ENCODE data around the gene CHST11.
"Not testable (repeated sequence)": the region's sequence is repeated elsewhere in the genome, so short reads cannot be mapped to it uniquely, and the experiment has no call there.

Gene CHST11

DNA sequence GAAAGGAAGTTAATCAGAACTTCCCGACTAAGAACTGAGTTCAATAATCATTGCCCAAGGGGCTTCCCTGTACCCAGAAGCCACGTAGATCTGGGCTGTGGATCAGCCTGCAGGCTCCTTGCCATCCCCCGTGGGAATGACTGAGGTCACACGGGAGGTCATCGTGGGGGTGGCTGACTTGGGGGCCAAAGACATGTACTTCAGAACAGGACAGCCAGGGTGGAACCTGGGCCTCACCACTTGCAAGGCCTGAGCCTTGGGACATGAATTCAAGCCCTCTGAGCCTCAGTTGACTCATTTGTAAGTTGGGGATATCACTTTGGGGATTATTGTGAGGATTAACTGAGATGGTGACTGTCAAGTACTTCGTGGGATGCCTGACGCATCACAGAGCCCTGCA lies 280.4 kb downstream of the CHST11 start:
- DNase-seq (ENCODE audit: low read depth in 2 of 2, low spot score in 1 of 2): no peak

DNA sequence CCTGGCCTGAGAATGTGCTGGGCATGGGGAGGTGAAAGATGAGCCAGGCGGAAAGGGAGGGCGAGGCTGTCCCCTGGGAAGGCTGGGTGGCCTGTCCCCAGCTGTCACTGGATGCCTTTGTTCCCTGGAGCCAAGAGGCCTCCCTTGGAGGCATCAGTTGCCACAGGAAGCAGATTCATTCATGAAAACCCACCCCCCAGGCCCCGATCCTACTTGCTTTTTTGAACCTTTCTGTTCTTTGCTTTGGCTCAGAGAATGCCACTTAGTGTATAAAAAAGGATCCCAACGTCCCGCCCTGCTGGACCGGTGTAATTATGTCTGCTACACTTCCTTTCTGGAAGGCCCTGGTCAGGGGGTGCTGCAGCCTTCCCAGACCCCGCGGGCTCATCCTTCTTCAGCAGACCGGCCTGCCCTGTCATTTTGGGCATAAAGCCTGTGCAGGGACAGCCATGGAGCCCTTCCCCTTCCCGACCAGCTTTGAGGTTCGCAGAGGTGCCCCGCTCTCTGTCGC lies 281.1 kb downstream of the CHST11 start:
- DNase-seq (ENCODE audit: low read depth in 2 of 2, low spot score in 1 of 2): no peak

DNA sequence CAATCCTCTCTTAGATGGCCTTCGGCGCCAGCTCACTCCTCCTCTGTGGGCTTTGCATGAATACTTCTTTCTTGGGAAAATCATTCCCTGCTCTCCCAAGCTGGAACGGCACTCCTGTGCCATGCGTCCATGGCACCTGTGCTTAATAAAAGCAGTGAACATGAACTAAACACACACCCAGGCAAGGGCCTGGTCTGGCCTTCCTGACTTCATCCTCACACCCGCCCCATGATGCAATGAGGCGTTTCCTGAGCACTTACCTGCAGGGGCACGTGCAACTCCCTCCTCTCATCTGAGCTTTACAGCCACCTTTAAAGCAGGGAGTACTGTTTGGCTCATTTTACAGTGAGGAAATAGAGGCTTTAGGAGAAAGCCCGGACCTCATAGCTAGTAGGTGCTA lies 281.6 kb downstream of the CHST11 start:
- no peak for DNase-seq (ENCODE audit: low read depth in 2 of 2, low spot score in 1 of 2)

DNA sequence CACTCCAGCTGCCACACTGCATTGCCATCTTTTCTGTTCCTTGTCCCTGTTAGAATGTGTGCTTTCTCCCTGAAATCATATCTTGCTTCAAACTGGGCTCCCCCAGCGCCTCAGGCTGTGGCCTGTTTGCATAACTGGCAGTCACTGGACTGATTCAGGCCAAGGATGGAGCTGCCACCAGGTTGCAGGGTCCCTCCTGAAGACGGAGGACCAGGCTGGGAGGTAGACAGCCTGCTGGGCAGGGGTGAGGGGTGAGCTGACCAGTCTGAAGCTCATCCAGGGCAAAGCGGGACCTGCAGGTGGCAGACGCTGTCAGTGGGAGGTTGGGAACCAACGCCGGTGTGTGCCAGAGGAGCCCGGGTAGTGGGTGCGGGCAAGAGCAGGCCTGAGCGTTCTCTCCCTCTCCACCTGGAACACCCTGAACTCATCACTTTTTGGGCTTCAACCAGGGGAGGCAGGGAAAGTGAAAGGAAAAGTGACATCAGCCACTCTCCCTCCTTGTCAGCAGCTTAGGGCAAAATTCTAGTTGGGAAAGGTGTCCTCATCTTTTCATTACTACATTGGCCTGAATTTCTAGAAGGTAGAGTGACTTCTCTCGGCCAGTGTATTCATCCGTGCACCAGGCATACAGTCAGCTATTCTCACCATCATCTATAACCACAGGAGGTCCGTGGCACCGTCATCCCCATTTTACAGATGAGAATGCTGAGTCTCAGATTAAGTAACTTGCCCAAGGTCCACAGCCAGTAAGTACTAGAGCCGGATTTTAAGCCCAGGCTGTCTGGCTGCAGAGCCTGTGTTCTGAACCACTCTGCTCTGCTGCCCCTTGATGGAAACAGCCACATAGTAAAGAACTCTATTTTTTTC lies 282.3 kb downstream of the CHST11 start:
- DNase-seq (ENCODE audit: low read depth in 2 of 2, low spot score in 1 of 2): no peak

DNA sequence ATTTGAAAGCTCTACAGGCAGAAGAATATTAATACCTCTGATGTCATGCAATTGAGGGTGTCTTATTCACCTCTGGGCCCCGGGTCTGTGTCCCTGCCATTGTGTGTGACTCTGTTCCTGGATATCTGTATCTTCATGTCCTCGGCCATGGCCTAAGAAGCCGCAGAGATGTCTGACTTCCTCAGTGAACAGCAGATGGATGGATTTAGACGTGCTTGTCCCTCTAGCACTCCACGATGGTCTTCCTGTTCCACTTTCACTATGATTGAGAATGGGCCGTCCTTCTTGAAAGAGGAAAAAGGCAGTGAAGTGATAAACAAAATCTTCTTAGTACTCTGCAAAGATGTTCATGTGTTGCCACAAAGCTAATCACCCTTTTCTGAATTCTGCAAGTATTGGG lies 283.9 kb downstream of the CHST11 start:
- DNase-seq (ENCODE audit: low read depth in 2 of 2, low spot score in 1 of 2): no peak

DNA sequence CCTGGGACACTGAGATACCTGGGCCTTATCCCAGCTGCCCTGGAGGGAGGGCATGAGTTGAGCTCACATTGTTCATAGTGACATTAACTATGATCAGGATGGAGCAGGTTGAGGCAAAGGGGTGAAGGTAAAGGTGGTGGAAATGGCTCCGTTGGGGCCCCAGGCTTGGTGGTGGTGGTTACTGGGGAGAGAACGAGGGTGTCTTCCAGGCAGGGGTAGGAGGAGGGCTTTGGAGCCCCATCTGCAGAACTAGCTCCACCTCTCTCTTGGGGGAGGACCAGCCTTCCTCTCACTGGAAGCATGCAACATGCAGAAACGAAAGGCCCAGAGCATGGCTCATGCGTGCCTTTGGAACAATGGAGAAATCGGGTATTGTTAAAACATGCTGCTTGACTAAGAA lies 284.3 kb downstream of the CHST11 start:
- no peak for DNase-seq (ENCODE audit: low read depth in 2 of 2, low spot score in 1 of 2)

DNA sequence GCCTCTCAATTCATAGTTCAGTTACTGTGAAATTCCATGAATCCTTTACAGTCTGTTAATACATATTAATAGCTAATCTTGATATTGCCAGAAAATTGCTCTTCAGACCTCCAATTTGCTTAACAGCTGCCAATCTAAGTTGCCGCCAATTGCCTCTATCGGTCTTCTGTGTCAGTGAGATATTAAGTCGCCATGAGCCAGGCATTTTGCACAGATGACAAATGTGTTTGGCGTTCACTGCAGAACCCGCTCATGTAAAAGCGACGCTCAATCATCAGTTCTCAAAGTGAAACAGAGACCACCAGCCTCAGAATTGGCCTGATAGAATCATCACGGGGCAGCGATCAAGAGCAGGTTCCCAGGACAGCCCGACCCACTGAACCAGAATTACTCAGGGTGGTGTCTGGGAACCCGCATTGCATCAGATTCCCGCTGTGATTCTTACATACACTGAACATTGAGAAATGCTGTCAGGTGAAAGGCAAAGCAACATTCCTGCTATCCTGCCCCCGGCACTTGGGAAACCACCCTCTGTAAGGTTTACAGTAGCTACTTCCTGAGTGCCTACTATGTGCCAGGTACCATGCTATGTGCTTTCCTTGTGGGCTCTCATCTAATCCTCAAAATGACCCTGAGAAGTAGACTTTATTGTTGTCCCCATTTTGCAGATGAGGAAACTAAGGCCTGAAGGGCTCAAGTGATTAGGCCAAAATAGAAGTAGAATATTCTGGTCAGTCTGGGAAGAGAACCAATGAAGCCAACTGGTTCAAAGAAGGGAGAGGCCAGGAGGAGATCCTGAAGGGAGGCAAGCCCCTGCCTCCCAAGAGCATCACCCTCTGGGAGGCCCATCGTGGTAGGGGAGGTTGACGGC lies 285.0 kb downstream of the CHST11 start:
- DNase-seq (ENCODE audit: low read depth in 2 of 2, low spot score in 1 of 2): no peak

DNA sequence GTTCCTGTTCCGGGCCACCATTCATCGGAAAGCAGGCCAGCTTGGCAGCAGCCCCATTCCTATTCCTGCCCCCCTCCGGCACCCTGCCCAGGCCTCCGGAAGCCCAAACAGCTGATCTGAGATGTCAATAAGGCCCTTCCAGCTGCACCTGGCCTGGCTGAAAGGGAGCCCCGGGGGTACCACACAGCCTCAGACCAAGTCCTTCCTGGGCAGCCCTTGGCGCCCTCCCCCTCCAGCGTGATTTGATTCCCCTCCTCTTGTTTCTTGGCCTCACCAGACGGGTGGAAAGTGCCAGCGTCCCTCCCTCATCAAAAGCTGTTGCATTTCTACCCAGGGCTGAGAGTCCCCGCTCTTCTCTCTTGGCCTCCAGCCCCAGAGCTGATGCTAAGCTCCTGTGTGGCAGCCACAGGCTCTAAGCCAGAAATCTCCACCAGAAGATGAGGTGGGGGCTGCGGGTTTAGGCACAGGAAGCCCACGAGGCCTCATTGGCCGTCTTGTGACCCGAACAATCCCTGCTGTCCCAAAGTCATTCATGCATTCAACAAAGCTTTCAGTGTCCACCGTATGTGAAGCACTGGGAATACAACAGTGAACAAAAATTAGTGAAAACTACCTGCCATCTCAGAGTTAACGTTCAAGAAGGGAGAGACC lies 285.9 kb downstream of the CHST11 start:
- no peak for DNase-seq (ENCODE audit: low read depth in 2 of 2, low spot score in 1 of 2)

DNA sequence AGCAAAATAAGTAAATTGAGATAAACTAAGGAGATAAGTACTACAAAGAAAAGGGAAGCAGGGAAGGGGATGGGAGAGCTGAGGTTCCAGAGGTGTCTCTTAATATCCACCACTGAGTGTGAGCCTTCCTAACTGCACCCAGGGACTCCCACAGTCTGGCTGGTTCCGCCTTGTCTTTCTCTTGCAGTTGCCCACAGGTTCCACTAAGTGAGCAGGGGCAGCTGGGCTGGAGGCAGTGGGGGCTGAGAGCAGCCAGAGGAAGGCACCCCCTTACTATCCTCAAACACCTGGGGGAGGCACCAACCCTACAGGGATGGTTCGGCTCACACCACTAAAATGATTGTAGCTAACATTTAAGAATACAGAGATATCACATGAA lies 286.4 kb downstream of the CHST11 start:
- DNase-seq (ENCODE audit: low read depth in 2 of 2, low spot score in 1 of 2): no peak

DNA sequence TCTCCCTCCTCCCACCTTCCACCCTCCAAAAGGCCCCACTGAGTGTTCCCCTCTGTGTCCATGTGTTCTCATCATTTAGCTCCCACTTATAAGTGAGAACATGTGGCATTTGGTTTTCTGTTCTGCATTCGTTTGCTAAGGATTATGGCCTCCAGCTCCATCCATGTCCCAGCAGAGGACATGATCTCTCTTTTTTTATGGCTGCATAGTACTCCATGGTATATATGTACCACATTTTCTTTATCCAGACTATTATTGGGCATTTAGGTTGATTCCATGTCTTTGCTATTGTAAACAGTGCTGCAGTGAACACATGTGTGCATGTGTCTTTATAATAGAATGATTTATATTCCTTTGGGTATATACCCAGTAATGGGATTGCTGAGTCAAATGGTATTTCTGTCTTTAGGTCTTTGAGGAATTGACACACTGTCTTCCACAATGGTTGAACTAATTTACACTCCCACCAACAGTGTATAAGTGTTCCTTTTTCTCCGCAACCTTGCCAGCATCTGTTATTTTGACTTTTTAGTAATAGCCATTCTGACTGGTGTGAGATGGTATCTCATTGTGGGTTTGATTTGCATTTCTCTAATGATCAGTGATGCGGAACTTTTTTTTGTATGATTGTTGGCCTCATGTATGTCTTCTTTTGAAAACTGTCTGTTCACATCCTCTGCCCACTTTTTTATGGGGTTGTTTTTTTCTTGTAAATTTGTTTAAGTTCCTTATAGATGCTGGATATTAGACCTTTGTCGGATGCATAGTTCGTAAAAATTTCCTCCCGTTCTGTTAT lies 287.2 kb downstream of the CHST11 start:
- not testable (repeated sequence) for DNase-seq (ENCODE audit: low read depth in 2 of 2, low spot score in 1 of 2)

DNA sequence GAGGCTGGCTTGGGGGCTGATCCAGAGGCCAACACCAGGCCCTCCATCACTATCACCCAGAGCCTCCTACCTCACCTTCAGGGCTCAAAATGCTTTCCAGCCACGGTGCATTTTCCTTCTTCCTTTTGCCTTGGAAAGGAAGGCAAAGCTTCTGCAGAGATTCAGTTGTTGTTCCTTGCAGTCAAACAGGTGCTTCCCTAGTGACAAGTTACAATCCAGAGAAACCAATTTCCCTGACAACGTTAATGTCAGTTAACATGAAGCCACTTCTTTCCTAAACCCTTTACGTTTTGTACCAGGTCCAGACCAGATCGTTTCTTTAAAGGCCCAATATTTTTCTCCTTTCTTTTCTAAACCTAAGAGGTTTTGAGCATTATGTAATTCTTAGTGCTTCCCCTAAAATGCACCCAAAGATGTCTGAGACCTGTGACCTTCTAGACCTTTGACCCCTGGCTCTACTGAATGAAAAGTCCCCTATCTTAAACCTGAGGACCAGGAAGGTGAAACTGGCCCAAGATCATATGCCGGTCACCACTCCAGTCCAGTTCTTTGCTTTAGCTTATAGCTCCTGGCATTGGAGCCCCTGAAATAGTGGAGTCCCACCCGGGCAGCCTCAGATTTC lies 289.8 kb downstream of the CHST11 start:
- no peak for DNase-seq (ENCODE audit: low read depth in 2 of 2, low spot score in 1 of 2)

DNA sequence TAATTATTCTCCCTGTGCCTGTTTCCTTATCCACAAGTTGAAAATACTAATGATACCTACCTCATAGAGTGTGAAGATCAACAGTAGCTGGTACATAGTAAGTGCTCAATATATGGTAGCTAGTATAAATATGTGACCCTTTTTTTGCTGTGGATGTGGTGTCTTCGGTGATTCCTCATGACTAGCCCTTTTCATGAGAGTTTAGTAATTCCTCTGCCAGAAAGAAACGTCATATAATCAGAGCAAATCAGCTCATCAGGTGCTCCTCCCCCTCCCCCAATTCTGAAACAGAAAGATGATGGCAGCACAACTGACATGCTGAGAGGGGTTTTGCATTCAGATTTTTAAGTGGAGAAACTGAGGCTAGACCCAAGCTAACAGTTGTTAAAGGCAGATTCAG lies 290.6 kb downstream of the CHST11 start:
- DNase-seq (ENCODE audit: low read depth in 2 of 2, low spot score in 1 of 2): no peak

DNA sequence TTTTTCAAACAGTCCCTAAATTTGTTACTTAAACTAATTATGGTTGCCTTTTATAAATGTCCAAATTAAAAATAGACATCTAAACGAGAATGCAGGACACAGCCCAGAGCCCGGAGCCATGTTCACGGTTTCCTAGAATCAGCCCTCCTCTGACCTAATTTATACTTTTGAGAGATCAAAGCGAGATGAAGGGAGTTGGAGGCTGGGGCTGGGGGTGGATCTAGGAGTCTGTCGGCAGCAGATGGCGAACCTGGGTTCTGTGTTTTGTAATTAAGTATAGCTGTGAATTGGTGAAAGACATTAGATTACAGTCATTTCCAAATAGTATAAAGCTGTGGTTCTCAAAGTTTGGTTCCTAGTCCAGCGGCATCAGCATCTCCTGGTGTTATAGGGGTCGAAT lies 291.2 kb downstream of the CHST11 start:
- DNase-seq (ENCODE audit: low read depth in 2 of 2, low spot score in 1 of 2): no peak

DNA sequence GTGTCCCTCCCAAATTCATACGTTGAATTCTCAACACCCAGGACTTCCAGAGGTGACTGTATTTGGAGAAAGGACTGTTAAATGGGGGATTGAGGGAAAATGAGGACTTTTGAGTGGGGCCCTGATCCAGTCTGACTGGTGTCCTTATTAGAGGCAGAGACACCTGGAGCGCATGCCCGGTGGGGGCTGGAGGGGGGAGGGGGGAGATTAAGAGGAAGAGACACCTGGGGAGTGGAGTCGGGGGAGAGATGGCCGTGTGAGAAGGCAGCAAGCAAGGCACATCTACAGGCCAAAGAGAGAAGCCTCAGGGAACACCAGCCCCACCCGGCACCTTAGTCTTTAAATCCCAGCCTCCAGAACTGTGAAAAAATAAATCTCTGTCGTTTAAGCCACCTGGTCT lies 291.6 kb downstream of the CHST11 start:
- DNase-seq (ENCODE audit: low read depth in 2 of 2, low spot score in 1 of 2): no peak

DNA sequence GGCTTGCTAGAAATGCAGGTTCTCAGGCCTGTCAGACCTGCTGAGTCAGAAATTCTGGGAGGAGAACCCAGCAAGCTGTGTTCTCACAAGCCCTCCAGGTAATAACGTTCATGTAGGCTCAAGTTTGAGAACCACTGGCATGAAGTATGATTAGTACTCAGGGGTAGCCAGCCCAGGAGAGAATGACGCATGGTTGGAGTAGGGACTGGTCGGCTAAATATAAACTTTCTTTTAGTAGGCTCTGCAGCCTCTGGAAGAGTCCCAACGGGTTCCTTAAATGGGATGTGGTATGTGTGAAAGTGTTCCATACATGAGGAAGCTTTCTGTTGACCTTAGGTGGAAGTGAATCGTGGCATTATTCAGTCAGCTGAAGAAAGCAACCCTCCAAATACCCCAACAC lies 292.0 kb downstream of the CHST11 start:
- no peak for DNase-seq (ENCODE audit: low read depth in 2 of 2, low spot score in 1 of 2)

DNA sequence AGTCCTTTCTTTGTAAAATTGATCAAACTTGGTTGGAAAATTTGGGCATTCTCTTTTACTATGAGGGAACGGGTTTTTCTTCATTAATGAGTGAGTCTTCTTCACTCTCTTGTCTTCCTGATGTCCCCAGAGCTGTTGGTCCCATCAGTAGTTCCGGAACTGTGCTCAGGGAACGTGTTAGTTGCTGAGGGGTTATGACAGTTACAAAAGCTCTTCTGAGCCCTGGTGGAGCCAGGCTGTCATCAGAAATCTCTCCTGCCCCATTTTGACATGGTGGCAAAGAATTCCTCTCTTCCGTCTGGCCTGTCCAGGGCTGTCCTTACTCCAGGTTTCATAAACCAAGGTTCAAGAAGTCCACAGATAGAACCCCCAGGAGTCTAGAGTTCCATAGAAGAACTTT lies 292.8 kb downstream of the CHST11 start:
- no peak for DNase-seq (ENCODE audit: low read depth in 2 of 2, low spot score in 1 of 2)

DNA sequence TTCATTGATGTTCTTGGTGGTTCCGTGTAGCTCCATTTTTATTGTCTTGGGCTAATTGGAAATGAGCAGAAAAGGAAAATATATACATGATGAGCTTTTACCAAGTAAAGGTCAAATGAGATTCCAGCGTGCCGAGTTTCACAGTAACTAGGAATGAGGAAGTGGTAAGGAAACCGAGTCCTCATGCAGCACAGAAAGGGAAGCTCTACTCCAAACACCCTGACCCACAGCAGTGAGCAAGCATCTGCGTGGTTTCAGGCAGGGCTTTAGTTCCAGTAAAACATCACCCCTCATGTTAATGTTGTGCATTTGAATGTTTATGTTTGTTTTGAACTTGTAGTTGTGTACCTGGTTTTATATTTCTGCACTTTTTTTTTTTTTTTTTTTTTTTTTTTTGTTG lies 293.3 kb downstream of the CHST11 start:
- no peak for DNase-seq (ENCODE audit: low read depth in 2 of 2, low spot score in 1 of 2)

DNA sequence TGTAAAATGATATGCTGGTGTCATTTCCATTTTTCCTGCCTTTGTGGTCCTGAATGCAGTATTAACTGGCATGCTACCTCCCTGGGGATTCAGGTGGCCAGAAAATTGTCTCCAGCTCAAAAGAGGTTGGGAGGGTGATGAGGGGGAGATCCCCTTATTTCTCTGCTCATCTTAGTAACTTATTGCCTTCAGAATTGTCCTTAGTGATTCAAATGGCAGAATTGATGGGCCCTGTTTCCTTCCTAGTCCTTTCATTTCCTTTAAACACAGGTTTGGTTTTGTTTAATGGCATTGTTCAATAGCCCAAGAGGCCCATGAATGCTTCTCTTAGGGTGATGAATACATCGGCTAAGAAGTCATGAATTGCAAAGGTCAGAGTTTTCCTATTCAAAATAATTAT lies 294.4 kb downstream of the CHST11 start:
- no peak for DNase-seq (ENCODE audit: low read depth in 2 of 2, low spot score in 1 of 2)

DNA sequence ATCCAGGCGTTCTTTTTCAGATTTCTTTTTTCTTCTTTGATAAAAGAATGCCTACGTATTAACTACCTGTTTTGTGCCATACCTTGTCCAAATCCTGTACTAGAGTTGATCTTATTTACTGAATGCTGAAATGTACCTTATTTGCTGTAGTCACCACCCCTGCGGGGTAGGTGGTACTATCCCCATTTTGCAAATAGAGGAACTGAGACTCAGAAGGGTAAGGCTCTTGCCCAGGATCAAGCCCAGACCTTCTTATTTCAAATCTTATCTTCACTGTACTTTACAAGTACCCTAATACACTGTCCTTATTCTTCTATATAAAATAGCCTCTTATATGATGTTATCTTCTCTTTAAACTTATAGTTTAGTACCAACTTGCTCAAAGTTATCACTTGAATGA lies 294.8 kb downstream of the CHST11 start:
- no peak for DNase-seq (ENCODE audit: low read depth in 2 of 2, low spot score in 1 of 2)

DNA sequence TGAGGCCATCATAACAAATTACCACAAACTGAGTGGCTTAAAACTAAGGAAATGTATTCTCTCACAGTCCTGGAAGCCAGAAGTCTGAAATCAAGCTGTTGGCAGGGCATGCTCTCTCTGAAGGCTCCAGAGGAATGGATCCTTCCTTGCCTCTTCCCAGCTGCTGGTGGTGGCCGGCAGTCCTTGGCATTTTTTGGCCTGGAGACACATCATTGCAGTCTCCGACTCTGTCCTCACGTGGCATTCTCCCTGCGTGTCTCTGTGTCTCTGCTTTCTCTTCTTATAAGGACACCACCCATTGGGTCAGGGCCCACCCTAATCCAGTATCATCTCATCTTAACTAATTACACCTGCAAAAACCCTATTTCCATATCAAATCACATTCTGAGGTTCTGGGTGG lies 295.3 kb downstream of the CHST11 start:
- no peak for DNase-seq (ENCODE audit: low read depth in 2 of 2, low spot score in 1 of 2)
